Heart right ventricle (tissue), 16 donors: ENCODE measurements around the gene PEA15. TPM values are rescaled to one million over a fixed set of nuclear protein-coding genes. Genes with fewer than 3 reads are reported as not detected.

Source experiments
- ATAC-seq, 8 donors: fragments of 200-7000 bp; cut with Tn5 transposase; one replicate each; pipeline ENCODE4 v1.9.1; 2020; ENCODE audit warnings: mild to moderate bottlenecking in 8 of 8, moderate library complexity in 8 of 8, moderate number of reproducible peaks in 1 of 8
- DNase-seq, 2 donors: peaks; one replicate each; pipeline ENCODE4 v3.0.0-alpha.2; 2020
- H3K27ac ChIP-seq, 10 donors: fragments of 200-600 bp; sonication (generic) in 2 of 10; one replicate each; pipeline versions ENCODE4 v1.5.0 to v1.8.0; 2020 to 2022; ENCODE audit warnings: mild to moderate bottlenecking in 3 of 10
- H3K27me3 ChIP-seq, 7 donors: fragments of 200-600 bp; one replicate each; pipeline ENCODE4 v1.8.0; 2021 to 2022; ENCODE audit warnings: mild to moderate bottlenecking in 2 of 7
- H3K36me3 ChIP-seq, 9 donors: fragments of 200-600 bp; sonication (generic) in 1 of 9; one replicate each; pipeline versions ENCODE4 v1.5.0 to v1.8.0; 2020 to 2022; ENCODE audit warnings: mild to moderate bottlenecking in 2 of 9
- H3K4me1 ChIP-seq, 9 donors: fragments of 200-600 bp; sonication (generic) in 1 of 9; one replicate each; pipeline versions ENCODE4 v1.5.0 to v1.8.0; 2020 to 2022; ENCODE audit warnings: mild to moderate bottlenecking in 4 of 9
- H3K4me3 ChIP-seq, 10 donors: fragments of 200-600 bp; sonication (generic) in 2 of 10; one replicate each; pipeline versions ENCODE4 v1.5.0 to v1.8.0; 2020 to 2022; ENCODE audit warnings: mild to moderate bottlenecking in 7 of 10, moderate library complexity in 2 of 10
- H3K9me3 ChIP-seq, 11 donors: fragments of 200-600 bp in 10 of 11; sonication (generic) in 2 of 11; one replicate each; pipeline versions ENCODE4 v1.5.0 to v1.8.0; 2013 to 2022; ENCODE audit warnings: mild to moderate bottlenecking in 2 of 11, control low read depth in 1 of 11, moderate library complexity in 1 of 11
- WGBS, 2 donors: extraction: QIAGEN DNeasy Blood & Tissue Kit; methylation state at CpG; one replicate each; pipeline ENCODE4 v1.1.7; 2013; ENCODE audit warnings: inconsistent platforms in 1 of 2; 5-methylcytosine and 5-hydroxymethylcytosine counted together
- intact Hi-C, 10 donors: fragments of 100-400 bp; cut with DNase I; formaldehyde crosslinking; loops; one replicate each; pipeline versions ENCODE4 v1.11.1 to v1.14.2; 2022
- polyA plus RNA-seq, 2 donors: library from polyadenylated mRNA; stranded (reverse); fragments of 200-250 nt; gene quantifications; one replicate each; pipeline ENCODE4 v1.2.3, GENCODE V29; 2013
- total RNA-seq, 10 donors: library from RNA; stranded (reverse); fragmentation: NEBNext Ultra II Directional in 3 of 10; extraction: Animal tissue kit (Norgen Biotek cat#: 25700) in 3 of 10; gene quantifications; one replicate each; pipeline versions ENCODE4 v1.2.1 to v1.2.4, GENCODE V29; 2021 to 2023
- TF ChIP-seq, protein P1 (sequence below), 9 donors: fragments of 200-600 bp; sonication (generic) in 2 of 9; IDR thresholded peaks; one replicate each; pipeline versions ENCODE4 v1.5.0 to v1.8.0; 2021 to 2022; ENCODE audit warnings: antibody characterized with exemption in 9 of 9, mild to moderate bottlenecking in 5 of 9, moderate library complexity in 1 of 9
- donor health status: Arrhythmogenic right ventricular cardiomyopathy.
- donor health status: ischemic (EF 13 %, LVEDD 7.1; RV severe dilation, severe dysfunction).
- donor health status: healthy with polysubstance abuse.
- donor health status: DM: no; HTN: yes; CAD: no.
- donor health status: DM: no; HTN: no; CAD: no.
- donor health status: ischemic (EF 25% LVEDD 6.9; RV normal size, moderate dysfunction).
- donor health status: ischemic (EF 25% LVEDD 5.7; RV mildly dilated, moderate dysfunction).
- donor health status: healthy.
- donor health status: DM: yes; HTN: yes; CAD: no.
- donor health status: Ischemic cardiomyopathy.
- donor health status: ischemic (EF 35%, LVEDD 5.7; RV mildly dilated, moderate dysfunction).
- donor health status: nonischemic (EF 11% LVEDD 7.7; RV severe dilation, severe dysfunction).
- donor health status: DM: yes; HTN: yes; CAD: no.
- donor health status: PGD.
- donor health status: ischemic (EF 29% LVEDD 5.4; RV normal size, mild dysfunction).
- donor health status: nonischemic (EF 23%, LVEDD 6.1; RV moderate dilation, normal function).

PEA15 gene
- total and polyA plus RNA-seq, 12 donors = 213 to 536 (median 271) TPM

DNA sequence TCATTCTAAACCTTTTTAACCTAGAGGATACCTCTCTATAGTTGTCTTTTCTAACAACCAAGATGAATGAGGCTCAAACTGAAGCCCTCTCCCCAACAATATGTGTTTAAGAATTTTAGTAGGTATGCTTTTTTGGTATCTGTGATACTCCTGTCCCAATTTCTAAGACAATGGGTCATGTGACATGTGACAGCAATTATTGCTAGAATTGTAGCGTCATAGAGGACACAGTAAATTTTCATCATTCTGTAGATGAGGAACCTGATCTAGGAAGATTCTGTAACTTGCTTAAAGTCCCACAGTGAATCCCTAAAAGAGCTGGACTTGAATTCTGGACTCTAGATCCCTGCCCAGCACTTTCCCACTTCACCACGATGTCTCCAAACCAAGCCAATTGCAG lies 26.5 kb upstream of the PEA15 start:
- intact Hi-C loops = no loop called here
- Histone ChIP-seq H3K27me3 (peaks cover 0 to 4% (median 0%) of the 10 kb centered on the region in 7 donors), H3K36me3 (no peaks in the 10 kb centered on the region), H3K9me3 (no peaks in the 10 kb centered on the region), H3K4me3 (no peak overlapping the region), H3K4me1 (no peaks in the 10 kb centered on the region), H3K27ac (no peak overlapping the region)
- TF ChIP-seq, protein P1, sequence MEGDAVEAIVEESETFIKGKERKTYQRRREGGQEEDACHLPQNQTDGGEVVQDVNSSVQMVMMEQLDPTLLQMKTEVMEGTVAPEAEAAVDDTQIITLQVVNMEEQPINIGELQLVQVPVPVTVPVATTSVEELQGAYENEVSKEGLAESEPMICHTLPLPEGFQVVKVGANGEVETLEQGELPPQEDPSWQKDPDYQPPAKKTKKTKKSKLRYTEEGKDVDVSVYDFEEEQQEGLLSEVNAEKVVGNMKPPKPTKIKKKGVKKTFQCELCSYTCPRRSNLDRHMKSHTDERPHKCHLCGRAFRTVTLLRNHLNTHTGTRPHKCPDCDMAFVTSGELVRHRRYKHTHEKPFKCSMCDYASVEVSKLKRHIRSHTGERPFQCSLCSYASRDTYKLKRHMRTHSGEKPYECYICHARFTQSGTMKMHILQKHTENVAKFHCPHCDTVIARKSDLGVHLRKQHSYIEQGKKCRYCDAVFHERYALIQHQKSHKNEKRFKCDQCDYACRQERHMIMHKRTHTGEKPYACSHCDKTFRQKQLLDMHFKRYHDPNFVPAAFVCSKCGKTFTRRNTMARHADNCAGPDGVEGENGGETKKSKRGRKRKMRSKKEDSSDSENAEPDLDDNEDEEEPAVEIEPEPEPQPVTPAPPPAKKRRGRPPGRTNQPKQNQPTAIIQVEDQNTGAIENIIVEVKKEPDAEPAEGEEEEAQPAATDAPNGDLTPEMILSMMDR (IDR thresholded peaks at IDR 0.05) = no peak
- DNase-seq (no peak), ATAC-seq (no peak)
- 92% methylated on average over 2 of the region's 2 CpGs for WGBS, 2 donors

DNA sequence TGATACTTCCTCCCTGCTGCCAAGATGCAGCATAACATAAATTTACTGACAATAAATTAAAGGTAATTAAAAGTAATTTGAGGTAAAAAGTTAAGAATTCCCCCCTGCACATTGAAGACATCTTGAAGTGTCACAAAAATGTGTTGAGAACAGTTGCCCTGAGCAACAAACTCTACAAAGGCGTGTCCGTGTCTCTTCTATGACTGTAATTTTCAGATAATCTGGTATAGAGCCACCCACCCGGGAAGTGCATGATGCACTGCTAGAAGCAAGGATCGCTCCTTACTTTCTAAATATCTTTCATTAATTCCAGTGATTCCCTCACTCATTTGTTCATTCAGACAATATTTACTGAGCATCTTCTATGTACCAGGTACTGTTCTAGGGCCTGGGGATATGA lies 25.8 kb upstream of the PEA15 start:
- H3K36me3 ChIP-seq = no peaks in the 10 kb centered on the region
- no peaks in the 10 kb centered on the region for H3K4me1 ChIP-seq
- intact Hi-C loops = no loop called here
- DNase-seq (no peak), ATAC-seq (no peak)
- H3K9me3 ChIP-seq = no peaks in the 10 kb centered on the region
- TF ChIP-seq, protein P1 (IDR thresholded peaks at IDR 0.05) = no peak
- H3K27me3 ChIP-seq = no peaks in the 10 kb centered on the region
- H3K4me3 ChIP-seq = no peak overlapping the region
- WGBS, 2 donors = 85 to 86% methylated on average over 4 of the region's 4 CpGs
- H3K27ac ChIP-seq = no peak overlapping the region

DNA sequence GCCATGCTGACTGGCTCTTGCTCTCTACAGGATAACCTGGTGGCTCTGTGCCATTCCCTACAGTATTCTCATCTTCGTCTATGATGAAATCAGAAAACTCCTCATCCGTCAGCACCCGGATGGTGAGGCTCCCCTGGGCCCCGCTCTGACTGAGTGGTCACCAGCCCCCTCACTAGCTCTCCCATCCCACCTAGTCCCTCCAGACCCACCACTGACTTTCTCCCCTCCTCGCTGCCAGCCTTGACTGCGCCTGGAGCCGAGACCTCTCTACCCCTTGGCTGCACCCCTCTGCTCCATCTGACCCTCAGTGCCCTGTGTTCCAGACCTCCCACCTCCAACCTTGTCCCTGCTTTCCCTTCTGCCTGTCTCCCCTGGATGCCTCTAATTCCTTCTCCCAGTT lies 18.9 kb upstream of the PEA15 start:
- DNase-seq (no peak), ATAC-seq (no peak)
- TF ChIP-seq, protein P1 (IDR thresholded peaks at IDR 0.05) = no peak
- no peak overlapping the region for H3K4me3 ChIP-seq
- H3K9me3 ChIP-seq = no peaks in the 10 kb centered on the region
- 90 to 91% methylated on average over 7 of the region's 7 CpGs for WGBS, 2 donors
- H3K27ac ChIP-seq = no peak overlapping the region
- H3K36me3 ChIP-seq = no peaks in the 10 kb centered on the region
- intact Hi-C loops = no loop called here
- peaks cover 9 to 23% (median 14%) of the 10 kb centered on the region in 9 donors for H3K4me1 ChIP-seq
- no peaks in the 10 kb centered on the region for H3K27me3 ChIP-seq

DNA sequence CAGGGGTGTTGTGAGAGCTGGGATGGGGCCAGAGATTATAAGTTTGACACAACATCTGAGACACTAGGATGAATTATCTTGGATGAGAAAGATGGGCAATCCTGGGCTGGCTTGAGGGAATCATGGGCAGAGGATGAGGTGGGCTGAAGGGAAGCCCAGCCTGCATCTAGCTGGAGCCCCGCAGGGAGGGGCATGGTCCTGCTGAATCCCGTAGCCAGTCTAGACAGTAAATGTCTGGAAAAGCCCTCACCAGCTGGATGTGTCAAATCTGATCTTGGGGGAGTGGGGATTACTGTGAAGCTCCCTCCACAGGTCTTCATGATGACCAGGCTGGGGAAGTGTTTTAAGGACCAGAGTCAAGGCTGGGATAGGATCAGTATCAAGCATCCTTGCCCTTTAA lies 18.5 kb upstream of the PEA15 start:
- intact Hi-C loops = no loop called here
- TF ChIP-seq, protein P1 (IDR thresholded peaks at IDR 0.05) = no peak
- H3K4me1 ChIP-seq = peaks cover 9 to 28% (median 14%) of the 10 kb centered on the region in 9 donors
- no peak overlapping the region for H3K27ac ChIP-seq
- H3K4me3 ChIP-seq = no peak overlapping the region
- DNase-seq = no peak
- H3K9me3 ChIP-seq = no peaks in the 10 kb centered on the region
- no peaks in the 10 kb centered on the region for H3K27me3 ChIP-seq
- ATAC-seq = no peak
- no peaks in the 10 kb centered on the region for H3K36me3 ChIP-seq
- WGBS, 2 donors = 60 to 70% methylated on average over 2 of the region's 2 CpGs
